UCSD-AML1 (cell line): ENCODE data around the gene NCEH1.
A peak's percentile ranks its signal among the peaks of the same experiment; 100 is the strongest.
"Not testable (repeated sequence)": the region's sequence is repeated elsewhere in the genome, so short reads cannot be mapped to it uniquely, and the experiment has no call there.

ENCODE experiments used
- DNase-seq: peaks from one replicate; lab custom pipeline; 2025; ENCODE audit not compliant: unreplicated experiment; lab: John Stamatoyannopoulos, UW

Gene NCEH1, protein sequence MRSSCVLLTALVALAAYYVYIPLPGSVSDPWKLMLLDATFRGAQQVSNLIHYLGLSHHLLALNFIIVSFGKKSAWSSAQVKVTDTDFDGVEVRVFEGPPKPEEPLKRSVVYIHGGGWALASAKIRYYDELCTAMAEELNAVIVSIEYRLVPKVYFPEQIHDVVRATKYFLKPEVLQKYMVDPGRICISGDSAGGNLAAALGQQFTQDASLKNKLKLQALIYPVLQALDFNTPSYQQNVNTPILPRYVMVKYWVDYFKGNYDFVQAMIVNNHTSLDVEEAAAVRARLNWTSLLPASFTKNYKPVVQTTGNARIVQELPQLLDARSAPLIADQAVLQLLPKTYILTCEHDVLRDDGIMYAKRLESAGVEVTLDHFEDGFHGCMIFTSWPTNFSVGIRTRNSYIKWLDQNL

DNA sequence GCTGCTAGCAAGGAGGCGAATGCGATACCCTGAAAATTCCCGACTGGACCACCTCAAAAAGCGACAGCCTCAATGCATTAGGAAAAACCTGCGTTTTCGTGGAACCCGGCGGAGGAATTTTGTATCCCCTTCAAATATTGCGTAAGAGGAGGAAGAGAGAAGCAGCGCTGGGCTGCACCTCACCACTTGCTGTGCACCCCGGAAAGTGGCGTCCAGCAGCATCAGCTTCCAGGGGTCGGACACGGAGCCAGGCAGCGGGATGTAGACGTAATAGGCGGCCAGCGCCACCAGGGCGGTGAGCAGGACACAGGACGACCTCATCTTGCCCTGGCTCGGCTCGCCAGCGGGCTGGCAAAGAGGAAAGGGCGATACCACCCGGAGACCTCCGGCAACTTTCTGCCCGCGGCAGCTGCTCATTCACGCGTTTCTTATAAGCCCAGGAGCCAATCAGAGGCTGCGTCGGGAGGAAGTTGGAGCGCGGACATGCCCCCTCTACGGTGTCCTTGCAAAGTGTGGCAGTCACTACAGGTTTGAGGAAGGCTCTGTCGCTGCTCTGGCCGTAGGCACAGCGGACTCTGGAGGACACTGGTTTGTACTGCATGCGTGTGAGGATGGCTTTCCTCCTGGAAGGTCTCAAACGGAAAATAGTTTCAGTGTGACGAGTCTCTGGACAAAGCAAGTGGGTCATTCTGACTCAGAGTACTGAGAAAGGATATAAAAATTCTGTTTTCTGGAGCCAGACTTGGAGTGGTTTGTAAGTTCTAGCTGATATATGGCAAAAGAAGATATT is at the start of gene NCEH1:
NCEH1 (minus strand) TSS at position 404 of the 790 bp plus-strand sequence; CDS start at position 321, 83 bp downstream.
- DNase-seq = peak; percentile 92

DNA sequence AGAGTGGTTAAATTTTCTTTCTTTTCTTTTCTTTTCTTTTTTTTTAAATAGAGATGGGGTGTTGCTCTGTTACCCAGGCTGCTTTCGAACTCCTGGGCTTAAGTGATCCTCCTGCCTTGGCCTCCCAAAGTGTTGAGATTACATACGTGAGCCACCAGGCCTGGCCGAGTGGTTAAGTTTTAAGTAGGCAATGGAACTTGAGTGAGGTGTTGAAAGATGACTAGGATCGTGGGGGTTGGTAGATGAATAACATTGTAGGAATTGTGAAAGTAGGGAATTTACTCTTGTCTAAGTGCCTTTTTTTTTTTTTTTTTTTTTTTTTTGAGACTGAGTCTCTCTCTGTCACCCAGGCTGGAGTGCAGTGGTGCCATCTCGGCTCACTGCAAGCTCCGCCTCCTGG is 49.5 kb upstream of the NCEH1 start:
- DNase-seq = not testable (repeated sequence)

DNA sequence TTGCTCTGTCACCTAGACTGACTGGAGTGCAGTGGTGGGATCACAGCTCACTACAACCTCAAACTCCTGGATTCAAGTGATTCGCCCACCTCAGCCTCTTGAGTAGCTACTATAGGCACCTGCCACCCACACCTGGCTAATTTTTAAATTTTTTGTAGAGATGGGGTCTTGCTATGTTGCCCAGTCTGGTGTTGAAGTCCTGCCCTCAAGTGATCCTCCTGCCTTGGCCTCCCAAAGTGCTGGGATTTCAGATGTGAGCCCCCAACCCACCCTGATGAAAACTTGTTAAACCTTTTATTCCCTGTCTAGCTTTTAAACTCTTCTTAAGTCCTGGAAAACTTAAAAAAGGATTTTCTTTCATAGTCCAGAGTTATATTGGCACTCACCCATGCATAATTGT is 42.3 kb upstream of the NCEH1 start:
- no peak for DNase-seq

DNA sequence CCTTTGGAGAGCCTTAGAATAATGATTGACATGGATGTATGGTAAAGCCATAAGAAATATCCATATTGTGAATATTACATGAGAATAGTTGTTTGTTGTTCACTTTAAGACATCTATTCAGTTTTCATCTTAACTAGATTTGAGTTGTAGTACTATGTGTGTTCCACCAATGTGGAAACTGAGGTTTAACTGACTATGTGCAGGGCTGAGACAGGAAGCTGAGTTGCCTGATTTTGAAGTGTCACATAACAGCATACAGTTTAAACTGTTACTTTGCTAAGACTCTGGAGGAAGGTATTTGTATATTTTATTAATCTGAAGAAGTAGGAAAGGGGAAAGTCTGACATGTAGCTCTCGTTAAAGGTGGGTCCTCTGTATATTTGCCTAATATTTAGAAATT is 41.8 kb upstream of the NCEH1 start:
- no peak for DNase-seq

DNA sequence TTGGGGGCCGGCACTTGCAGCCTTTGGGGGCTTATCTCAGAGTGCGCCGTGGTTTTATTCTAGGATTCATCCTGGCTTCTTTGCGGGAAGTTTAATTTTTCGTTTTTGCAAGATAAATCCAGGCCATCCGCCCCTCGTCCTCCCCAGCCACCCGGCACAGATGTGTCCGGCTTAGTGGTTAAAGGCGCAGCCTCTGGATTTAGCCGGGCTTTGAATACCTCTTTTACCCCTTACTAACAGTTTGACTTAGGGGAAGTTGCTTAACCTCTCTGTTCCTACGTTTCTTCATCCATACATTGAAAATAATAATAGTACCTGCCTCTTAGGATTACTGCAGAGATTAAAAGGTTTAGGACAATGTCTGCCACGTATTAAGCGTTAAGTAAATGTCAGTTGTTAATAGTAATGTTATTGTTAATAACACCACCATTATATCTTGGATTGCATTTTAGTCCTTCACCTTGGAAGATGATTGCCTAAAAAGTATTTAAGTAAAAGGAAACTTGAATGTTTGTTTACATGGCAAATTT is 40.4 kb upstream of the NCEH1 start:
- no peak for DNase-seq

DNA sequence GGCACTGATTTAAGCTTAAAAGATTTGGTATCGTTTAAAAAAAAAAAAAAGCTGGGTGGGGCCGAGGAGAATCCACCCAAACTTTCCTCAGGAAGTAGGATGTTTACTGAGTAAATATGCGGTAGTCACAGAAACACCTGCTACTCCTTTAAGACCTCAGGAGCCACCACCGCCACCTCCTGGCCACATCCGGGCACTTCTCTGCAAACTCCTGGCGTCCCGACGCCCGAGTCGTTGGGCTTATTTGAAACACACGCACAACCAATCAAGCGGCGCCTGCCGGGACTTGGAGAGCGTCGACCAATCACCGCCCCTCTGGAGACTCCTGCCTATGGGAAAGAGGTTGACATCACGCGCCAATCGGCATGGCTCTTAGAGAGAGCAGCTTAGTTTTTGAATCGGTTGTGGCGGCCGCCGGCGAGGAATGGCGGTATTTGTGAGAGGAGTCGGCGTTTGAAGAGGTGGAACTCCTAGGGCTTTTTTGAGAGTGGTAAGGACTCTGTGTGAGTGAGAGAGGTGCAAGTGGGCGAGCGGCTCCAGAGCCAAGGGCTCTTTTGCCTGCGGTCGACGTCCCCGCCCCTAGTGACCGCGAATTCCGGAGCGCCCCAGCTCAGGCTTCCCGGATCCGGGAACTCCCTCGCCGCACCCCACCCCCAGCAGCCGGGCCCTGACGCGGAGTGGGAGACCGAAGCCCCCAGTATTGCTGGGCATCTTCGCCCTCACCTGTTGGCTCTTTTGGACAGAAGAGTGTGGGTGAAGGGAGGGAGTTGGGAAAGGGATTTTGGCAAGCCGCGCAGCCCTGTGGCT is 39.7 kb upstream of the NCEH1 start, which contains the start of gene ECT2:
ECT2 (plus strand) TSS at position 359 of the 807 bp plus-strand sequence. CDS start 3,805 bp downstream, outside the sequence.
- peak; percentile 98 for DNase-seq

DNA sequence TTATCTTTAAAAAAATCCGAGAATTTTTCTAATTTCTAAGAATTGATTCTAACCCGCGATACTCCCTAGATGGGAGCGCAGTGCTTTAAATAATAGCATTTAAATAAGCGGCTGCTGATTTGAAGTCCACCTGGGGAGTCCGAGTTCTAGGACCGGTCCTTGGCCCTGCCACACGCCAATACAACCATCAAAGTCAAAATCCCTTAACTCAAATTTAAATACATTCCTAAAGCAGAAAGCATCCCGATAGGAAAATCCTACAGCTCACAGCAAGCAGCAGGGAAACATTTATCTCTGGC is 39.2 kb upstream of the NCEH1 start:
- DNase-seq = no peak

DNA sequence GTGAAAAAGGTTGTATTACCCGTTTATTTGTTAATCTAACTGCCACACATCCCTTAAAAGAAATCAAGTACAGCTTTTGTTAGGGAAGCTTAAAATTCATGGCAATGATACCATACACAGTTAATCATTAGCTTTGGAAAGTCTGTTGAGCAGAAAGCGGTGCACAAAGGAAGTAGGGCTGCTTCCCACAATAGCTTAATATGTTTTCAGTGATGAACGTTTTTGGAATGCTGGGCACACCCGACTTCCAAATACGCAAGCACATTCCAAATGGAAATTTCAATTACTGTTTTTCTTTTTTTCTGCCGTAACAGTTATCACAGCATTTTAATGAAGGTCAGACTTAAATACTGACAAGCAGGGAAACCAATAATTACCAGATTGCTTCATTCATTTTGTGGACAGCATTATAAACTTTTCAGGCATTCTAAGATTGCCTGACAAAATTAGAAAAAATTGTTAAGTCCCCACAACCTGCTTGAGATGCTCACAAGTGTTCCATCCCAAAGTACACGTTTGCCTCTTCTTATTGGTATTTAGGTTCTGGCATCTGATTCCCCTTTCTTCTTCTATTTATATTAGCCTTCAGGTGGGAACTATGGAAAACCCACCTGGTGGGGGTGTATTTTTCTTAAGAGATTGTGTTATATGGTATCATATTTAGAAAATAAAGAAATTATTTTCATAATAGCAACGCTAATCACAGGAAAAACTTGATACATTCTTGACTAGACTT is 38.5 kb upstream of the NCEH1 start:
- no peak for DNase-seq

DNA sequence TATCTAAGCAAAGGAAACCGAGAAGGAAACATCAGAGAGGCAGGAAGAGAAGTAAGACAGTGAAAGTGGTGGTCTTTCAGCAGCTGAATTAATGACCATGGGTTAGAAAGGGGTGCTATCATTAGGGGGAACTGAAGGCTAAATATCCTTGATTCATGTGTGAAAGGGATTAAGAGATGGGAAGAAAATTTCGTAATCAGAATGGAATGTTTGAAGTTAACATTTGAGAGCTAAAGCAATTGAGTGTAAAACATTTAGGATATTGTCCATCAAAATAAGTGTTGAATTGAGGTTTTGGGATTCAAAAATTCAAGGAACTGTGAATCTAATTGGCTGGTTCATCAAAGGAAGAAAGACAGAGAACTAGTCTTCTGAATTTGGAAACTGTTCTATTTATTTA is 35.6 kb upstream of the NCEH1 start:
- no peak for DNase-seq

DNA sequence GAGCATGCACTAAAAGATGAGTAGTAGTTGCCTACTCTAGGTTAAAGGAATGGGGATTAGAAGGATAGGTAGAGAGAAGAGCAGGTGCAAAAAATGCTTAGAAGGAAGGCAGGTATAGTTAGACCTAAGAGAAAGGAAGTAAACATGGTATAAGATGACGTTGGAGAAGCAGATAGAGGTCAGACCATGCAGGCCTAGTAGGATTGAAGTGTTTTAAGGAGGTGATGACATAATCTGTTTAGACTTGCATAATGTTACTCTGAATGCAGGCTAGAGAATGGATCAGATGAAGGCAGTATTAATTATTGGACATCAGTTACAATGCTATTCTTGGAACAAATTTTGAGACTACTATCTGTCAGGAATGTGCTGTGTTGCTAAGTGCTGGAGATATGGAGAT is 28.6 kb upstream of the NCEH1 start:
- no peak for DNase-seq

DNA sequence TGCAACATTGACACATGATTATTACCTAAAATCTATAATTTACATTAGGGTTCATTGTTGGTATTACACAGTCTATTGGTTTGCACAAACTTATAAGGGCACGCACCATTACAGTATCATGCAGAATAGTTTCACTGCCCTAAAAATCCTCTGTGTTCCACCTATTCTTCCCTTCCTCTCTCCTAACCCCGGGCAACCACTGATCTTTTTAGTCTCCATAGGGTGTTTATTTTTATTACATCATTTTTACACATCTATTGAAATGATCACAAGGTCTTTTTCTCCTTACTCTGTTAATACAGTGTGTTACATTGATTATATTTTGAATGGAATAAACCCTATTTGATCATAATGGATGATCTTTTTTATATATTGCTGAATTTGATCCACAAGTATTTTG is 24.1 kb upstream of the NCEH1 start:
- DNase-seq = no peak

DNA sequence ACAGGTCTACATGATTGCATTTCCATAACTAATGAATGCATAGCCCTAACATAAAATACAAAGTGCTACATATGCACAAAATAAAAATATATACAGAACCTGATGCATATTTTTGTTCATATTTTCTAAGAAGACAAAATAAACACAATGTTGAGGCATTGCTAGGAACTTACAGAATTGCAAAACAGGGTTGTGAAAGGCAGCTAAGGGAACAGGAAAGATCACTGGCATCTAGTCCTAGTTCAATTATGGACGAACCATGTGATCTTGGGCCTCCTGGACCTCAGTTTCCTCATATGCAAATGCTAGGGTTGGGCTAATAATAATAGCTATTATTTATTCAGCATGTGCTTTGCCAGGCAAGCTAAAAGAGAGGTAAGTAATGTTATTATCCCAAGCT is 15.5 kb upstream of the NCEH1 start:
- DNase-seq = no peak

DNA sequence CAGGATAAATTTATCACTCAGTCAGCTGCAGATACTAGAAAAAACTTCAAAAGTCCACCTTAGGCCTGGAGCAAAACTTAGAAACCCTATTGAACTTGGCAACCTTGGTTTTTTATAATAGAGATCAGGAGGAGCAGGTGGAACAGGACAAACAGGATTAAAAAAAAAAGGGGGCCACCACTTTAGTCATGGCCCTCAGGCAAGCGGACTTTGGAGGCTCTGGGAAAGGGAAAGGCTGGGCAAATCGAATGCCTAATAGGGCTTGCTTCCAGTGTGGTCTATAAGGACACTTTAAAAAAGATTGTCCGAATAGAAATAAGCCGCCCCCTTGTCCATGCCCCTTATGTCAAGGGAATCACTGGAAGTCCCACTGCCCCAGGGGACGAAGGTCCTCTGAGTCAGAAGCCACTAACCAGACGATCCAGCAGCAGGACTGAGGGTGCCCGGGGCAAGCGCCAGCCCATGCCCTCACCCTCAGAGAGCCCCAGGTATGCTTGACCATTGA is 11.7 kb upstream of the NCEH1 start:
- not testable (repeated sequence) for DNase-seq

DNA sequence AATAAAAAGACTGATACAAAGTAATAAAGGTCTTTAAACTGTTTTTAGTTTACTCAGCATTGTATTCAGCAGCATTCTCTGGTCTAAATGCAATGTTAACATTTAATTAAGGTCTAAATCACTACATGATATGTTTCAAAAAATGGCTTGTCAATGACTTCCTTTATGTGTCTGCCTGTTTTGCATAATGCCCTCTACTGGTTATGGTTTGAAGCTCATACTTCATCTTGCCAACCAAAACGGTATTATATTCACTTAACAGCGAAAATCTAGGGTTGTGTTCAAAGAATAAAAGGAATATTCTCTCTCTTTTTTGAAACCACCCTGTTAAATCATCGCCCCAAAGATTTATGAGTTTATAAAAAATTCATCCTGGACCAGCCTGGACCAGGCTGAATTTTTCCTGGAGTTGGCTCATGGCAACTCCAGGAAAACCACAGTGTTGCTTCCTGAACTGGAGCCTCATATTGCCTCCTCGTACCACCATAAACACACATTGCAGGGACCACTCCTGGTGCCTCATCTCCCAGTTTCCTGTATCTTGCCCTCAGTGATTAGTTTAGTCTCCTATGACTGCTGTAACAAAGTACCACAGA is 6.7 kb upstream of the NCEH1 start:
- DNase-seq = no peak

DNA sequence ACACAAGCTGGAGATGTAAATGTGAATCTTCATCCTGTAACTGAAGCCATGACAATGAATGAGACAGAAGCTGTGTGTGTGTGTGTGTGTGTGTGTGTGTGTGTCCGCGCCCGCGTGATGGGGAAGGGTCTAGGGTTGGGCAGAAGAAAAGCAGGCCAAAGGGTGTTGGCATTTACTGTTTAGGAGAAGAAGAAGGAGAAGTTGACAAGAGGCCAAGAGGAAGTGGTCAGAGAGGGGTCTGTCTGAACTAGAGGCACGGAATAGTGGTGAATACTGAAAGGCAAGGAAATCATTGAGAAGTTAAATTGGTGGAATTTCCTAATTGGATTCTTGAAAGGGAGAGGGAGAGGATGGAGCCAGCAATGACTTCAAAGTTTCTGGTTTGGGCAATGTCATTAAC is 5.6 kb upstream of the NCEH1 start:
- peak; percentile 35 for DNase-seq

DNA sequence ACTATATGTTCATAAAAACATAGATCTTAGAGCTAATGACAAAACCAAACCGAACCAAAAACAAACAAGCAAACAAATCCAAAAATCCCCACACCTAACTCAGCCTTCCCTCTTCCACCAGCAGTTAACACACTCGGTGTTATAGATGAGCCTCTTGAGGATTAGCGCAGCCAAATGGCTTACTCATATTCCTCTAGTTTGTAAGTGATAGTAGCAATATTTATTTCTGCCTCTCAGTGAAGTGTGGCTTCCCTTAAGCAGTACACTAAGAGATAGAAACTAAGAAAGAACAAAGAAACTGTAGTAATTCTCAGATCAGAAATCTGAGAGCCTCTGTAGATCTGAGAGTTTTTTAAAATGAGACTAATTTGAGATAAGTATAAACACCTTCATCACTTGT is 2.4 kb upstream of the NCEH1 start:
- no peak for DNase-seq

DNA sequence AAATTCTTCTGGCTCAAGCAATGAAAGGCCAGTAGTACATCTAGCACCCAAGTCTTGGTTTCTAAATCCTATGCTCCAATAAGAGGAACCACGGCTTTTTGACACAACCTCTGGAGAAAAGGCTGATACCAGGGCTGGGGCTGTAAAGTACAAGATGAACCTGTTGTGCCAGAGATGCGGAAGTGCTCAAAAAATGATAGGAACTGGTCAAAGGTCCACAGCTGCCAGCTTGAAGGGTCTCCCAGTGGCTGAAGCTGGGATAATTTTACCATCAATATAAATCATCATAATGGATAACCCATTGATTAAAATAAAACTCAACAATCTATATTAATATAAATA is 558 bp upstream of the NCEH1 start:
- peak; percentile 24 for DNase-seq

DNA sequence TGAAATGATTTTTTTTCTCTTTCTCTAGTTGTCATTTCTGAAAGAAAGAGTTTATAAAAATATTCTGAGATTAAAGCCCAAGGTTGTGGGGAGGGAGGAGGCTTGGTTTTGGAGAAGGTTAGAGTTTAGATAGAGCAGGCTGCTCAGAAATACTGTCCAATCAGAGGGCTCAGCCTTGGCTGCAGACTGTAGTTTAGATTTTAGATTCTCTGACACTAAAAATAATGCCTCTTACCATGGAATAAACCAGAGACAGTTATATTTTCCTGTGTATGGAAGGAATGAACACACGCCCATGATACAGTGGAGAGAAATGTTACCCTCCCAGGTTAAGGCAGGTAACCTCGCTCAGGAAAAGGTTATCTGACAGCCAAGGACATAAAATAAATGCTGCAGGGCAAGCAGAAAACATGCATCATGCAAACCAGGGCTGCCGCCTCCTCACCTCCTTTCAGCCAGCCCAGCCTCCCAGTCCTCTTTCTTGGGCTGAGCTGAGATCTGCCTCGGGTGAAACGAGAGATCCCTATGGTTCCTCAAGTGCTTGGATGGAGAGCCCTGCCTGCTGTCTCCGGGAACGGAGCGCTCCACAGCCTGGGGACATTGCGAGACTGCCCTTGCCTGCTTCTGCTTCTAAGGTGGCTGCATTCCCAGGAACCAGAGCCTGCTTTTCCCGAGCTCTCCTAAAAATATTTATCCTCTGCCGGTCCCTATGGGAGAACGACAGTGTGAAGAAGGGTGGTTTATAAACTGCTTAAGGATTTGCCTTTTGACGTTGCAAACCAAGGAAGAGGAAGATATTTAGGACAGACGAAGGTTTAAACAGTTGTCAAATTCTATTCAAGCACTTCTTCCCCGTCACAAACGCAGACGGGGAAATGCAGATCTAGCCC is 848 bp downstream of the NCEH1 start:
- DNase-seq = peak; percentile 22
